SU-DHL-6 (cell line): ENCODE data around the gene LZTR1.

ENCODE experiments used
- H2AFZ ChIP-seq: fragments of 200-600 bp; sonication (generic); 2 replicates; pipeline ENCODE4 v1.6.1; 2014; ENCODE audit warnings: low read depth, mild to moderate bottlenecking, moderate library complexity, mixed read lengths, antibody characterized with exemption, low read length; ENCODE audit not compliant: severe bottlenecking
- H3F3A ChIP-seq: fragments of 200-600 bp; shearing (Covaris generic); 2 replicates; pipeline ENCODE4 v1.6.0; 2016; ENCODE audit warnings: antibody characterized with exemption, mild to moderate bottlenecking; ENCODE audit not compliant: insufficient read depth
- H3K27ac ChIP-seq: fragments of 200-600 bp; sonication (generic); 2 replicates; pipeline ENCODE4 v1.5.1; 2016; ENCODE audit warnings: low read depth, mild to moderate bottlenecking, low read length, moderate library complexity, mixed read lengths
- H3K27me3 ChIP-seq: fragments of 200-600 bp; sonication (generic), shearing (Covaris generic); 2 replicates; pipeline ENCODE4 v1.6.0; 2014; ENCODE audit warnings: mild to moderate bottlenecking, low read length
- H3K36me3 ChIP-seq: fragments of 200-600 bp; sonication (generic); 2 replicates; pipeline ENCODE4 v1.6.1; 2014; ENCODE audit warnings: mild to moderate bottlenecking, low read length, mixed read lengths
- H3K4me2 ChIP-seq: fragments of 300-600, 200-600 bp; shearing (Covaris generic), sonication (generic); 2 replicates; pipeline ENCODE4 v1.6.0; 2014; ENCODE audit warnings: low read length, low read depth, mild to moderate bottlenecking; ENCODE audit not compliant: poor library complexity, severe bottlenecking
- H3K4me3 ChIP-seq: fragments of 200-600 bp; sonication (generic); 2 replicates; pipeline ENCODE4 v1.5.1; 2014; ENCODE audit warnings: antibody characterized with exemption, low read length, mild to moderate bottlenecking, mixed read lengths; ENCODE audit not compliant: insufficient read depth, poor library complexity, severe bottlenecking
- H3K79me2 ChIP-seq: fragments of 200-600 bp; sonication (generic); 2 replicates; pipeline ENCODE4 v1.6.1; 2014; ENCODE audit warnings: mild to moderate bottlenecking, low read length, moderate library complexity; ENCODE audit not compliant: insufficient read depth
- H3K9ac ChIP-seq: fragments of 200-600 bp; sonication (generic); 2 replicates; pipeline ENCODE4 v1.7.0; 2014; ENCODE audit warnings: mild to moderate bottlenecking, low read length
- H3K9me2 ChIP-seq: fragments of 200-600 bp; sonication (generic); replicated peaks from 2 replicates; pipeline ENCODE4 v1.6.1; 2014; ENCODE audit warnings: low read length; ENCODE audit not compliant: insufficient read depth
- H3K9me3 ChIP-seq: fragments of 200-600 bp; sonication (generic); 2 replicates; pipeline ENCODE4 v1.6.1; 2014; ENCODE audit warnings: low read length, mixed read lengths; ENCODE audit not compliant: insufficient read depth
- H4K20me1 ChIP-seq: fragments of 200-600 bp; sonication (generic); 2 replicates; pipeline ENCODE4 v1.6.1; 2014; ENCODE audit warnings: low read depth, mild to moderate bottlenecking, antibody characterized with exemption, low read length, moderate library complexity, mixed read lengths
- CTCF ChIP-seq: fragments of 200-600 bp; sonication (generic); IDR thresholded peaks from one replicate; pipeline ENCODE4 v1.5.1; 2017; ENCODE audit warnings: antibody characterized with exemption, mild to moderate bottlenecking, low read length, moderate library complexity; ENCODE audit not compliant: insufficient read depth, poor library complexity, severe bottlenecking
- EZH2phosphoT487 ChIP-seq: fragments of 200-600 bp; sonication (generic), shearing (Covaris generic); conservative IDR thresholded peaks from 2 replicates; pipeline ENCODE4 v1.6.1; 2018; ENCODE audit warnings: mild to moderate bottlenecking, antibody characterized with exemption, low read length, moderate library complexity, mixed read lengths

LZTR1 gene

GRCh38 chr22:20949698-20950183 lies 32.4 kb upstream of the LZTR1 start:
- peaks cover 43% of the 10 kb centered on the region for H3K79me2 ChIP-seq
- H3K36me3 ChIP-seq, result no peaks in the 10 kb centered on the region
- no peaks in the 10 kb centered on the region for H3K9me3 ChIP-seq
- TF ChIP-seq EZH2phosphoT487 (no peak), CTCF (no peak)
- H3K9ac ChIP-seq, result no peak overlapping the region
- H3K4me2 ChIP-seq, result no peak overlapping the region
- H3K27me3 ChIP-seq, result no peaks in the 10 kb centered on the region
- no peaks in the 10 kb centered on the region for H4K20me1 ChIP-seq
- no peak overlapping the region for H3K4me3 ChIP-seq
- H2AFZ ChIP-seq, result no peak overlapping the region
- no peaks in the 10 kb centered on the region for H3K9me2 ChIP-seq
- H3F3A ChIP-seq, result no peaks in the 10 kb centered on the region
- H3K27ac ChIP-seq, result no peak overlapping the region

- H3K79me2 ChIP-seq, result peaks cover 27% of the 10 kb centered on the region
- H3K9ac ChIP-seq, result no peak overlapping the region
- H3K27me3 ChIP-seq, result no peaks in the 10 kb centered on the region
- no peak overlapping the region for H2AFZ ChIP-seq
- TF ChIP-seq EZH2phosphoT487 (no peak), CTCF (no peak)
- H3K4me2 ChIP-seq, result no peak overlapping the region
- no peaks in the 10 kb centered on the region for H3F3A ChIP-seq
- no peak overlapping the region for H3K27ac ChIP-seq
- H3K9me3 ChIP-seq, result no peaks in the 10 kb centered on the region
- H3K4me3 ChIP-seq, result no peak overlapping the region
- no peaks in the 10 kb centered on the region for H4K20me1 ChIP-seq
- H3K9me2 ChIP-seq, result no peaks in the 10 kb centered on the region
- H3K36me3 ChIP-seq, result no peaks in the 10 kb centered on the region
Observed at GRCh38 chr22:20951151-20951931, 30.8 kb upstream of the LZTR1 start.

- H3F3A ChIP-seq, result no peaks in the 10 kb centered on the region
- no peaks in the 10 kb centered on the region for H4K20me1 ChIP-seq
- no peaks in the 10 kb centered on the region for H3K27me3 ChIP-seq
- no peak overlapping the region for H3K4me3 ChIP-seq
- TF ChIP-seq CTCF, result no peak
- no peak for TF ChIP-seq EZH2phosphoT487
- H3K36me3 ChIP-seq, result no peaks in the 10 kb centered on the region
- H3K9me2 ChIP-seq, result no peaks in the 10 kb centered on the region
- H3K79me2 ChIP-seq, result peaks cover 21% of the 10 kb centered on the region
- H3K4me2 ChIP-seq, result no peak overlapping the region
- no peaks in the 10 kb centered on the region for H3K9me3 ChIP-seq
- no peak overlapping the region for H2AFZ ChIP-seq
- H3K27ac ChIP-seq, result no peak overlapping the region
- no peak overlapping the region for H3K9ac ChIP-seq
Observed at GRCh38 chr22:20951932-20952380, 30.1 kb upstream of the LZTR1 start.
